C4-2B (cell line): ENCODE data around the gene ALG2.
A peak's percentile ranks its signal among the peaks of the same experiment; 100 is the strongest.

Experiments
- H3K27ac ChIP-seq: fragments of 450-650 bp; 2 replicates; pipeline ENCODE4 v1.5.1; 2017
- CTCF ChIP-seq: fragments of 450-650 bp; conservative IDR thresholded peaks from 2 replicates; pipeline ENCODE4 v1.5.1; 2017; ENCODE audit warnings: mild to moderate bottlenecking
- ZFX ChIP-seq: fragments of 450-650 bp; IDR thresholded peaks from 2 replicates; pipeline ENCODE4 v1.6.1; 2017

ALG2 gene

DNA sequence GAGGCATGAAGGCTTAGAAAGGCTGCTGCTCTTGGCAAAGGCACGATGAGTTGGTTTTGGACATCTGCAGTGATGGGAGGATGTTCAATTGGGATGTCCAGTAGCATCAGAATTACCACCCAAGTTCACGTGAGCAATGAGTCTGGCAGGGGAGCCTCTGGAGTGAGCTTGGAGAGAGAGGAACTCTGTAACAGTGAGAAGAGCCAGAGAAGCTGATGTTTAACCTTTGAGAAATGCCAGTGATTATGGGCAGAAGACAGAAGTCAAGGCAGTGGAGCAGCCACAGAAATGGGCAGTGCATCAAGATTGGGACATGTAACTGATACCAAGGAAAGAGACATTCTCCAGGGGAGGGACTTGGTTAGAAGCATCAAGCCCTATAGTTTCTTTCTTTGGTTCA lies 40.2 kb upstream of the ALG2 start:
- no peak for TF ChIP-seq CTCF
- TF ChIP-seq ZFX, result no peak
- no peak overlapping the region for H3K27ac ChIP-seq

DNA sequence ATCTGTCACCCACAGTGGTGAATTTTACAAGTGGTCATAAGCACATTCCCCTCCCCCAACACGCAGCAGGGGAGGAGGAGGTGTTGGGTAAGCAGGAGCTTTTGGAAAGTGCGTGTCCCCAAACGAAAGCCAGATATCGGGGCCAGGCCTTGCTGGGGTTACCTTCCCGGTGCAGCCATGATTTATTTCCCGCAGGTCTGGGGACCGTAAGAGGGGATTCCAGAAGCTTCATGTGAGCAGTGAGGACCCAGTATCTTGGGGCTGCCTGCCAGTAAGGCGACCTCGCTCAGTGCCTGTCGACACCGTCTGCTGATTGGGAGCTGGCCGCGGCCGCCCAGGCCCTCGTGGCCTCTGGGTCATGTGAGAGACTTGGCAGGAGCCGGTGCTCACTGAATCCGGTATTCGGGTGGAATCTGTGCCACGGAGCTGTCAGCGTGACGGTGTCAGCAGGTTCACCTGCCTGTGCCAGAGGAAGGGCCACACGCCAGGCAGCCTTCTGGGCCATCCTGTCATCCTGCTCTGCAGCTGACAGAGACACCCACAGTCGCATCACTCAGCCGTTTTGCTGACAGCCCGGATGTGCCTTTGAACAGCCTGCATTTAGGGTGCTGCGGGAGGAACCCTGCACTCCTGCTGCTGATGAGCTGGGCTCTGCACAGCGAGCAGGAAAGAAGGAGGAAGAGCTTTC lies 37.6 kb upstream of the ALG2 start:
- H3K27ac ChIP-seq, result peak overlapping the region; percentile 64
- TF ChIP-seq CTCF, result no peak
- TF ChIP-seq ZFX, result 0 out of 2 replicates have a peak, but pooled peaks have one; percentile 29

DNA sequence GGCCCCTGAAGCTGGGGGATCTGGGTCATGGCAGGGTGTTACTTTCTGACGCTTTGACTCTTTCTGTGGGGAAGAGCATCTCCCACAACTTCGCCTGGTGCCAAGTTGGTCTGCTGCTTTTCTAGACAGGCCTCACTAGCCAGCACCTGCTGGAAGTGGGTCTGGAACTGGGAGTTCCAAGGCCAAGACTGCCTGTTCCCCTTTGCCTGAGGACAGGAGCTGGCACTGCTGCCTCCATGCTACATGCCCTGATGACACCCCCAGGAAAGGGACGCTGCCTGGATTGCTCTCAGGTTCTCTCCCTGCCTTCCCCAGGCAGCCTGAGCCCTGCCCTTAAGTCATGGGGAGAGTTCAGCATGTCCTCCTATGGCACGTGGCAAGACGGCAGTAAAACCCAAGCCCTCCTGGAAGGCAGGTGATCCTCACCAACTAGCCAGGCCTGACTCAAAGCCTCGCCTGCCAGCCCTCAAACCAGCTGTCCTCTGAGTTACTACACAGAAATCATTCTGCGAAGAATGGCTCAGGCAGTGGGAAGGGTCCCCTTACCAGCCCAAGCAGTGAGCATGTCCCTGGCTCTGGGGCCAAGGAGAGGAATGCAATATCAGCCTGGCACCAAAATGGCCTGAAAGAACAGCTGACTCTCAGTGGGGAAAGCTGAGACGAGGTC lies 36.1 kb upstream of the ALG2 start:
- H3K27ac ChIP-seq, result no peak overlapping the region
- no peak for TF ChIP-seq CTCF
- TF ChIP-seq ZFX, result no peak

GRCh38 chr9:99255651-99256050 lies 33.9 kb upstream of the ALG2 start:
- TF ChIP-seq CTCF (no peak), ZFX (no peak)
- no peak overlapping the region for H3K27ac ChIP-seq

GRCh38 chr9:99253772-99254431 lies 32.2 kb upstream of the ALG2 start:
- TF ChIP-seq ZFX, result no peak
- no peak for TF ChIP-seq CTCF
- H3K27ac ChIP-seq, result no peak overlapping the region

DNA sequence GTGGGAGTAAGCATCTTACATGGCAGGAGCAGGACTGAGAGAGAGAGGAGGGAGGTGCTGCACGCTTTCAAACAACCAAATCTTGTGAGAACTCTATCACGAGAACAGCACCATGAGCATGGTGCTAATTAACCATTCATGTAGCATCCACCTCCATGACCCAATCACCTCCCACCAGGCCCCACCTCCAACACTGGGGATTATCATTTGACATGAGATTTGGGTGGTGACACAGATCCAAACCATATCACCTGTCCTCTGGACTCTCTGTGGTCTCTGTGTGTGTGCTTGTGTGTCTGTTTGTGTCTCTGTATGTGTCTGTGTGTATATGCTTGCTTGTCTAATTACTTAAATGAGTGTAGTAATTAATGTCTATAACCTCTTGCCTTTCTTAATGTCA lies 31.4 kb upstream of the ALG2 start:
- H3K27ac ChIP-seq, result no peak overlapping the region
- no peak for TF ChIP-seq ZFX
- TF ChIP-seq CTCF, result no peak

DNA sequence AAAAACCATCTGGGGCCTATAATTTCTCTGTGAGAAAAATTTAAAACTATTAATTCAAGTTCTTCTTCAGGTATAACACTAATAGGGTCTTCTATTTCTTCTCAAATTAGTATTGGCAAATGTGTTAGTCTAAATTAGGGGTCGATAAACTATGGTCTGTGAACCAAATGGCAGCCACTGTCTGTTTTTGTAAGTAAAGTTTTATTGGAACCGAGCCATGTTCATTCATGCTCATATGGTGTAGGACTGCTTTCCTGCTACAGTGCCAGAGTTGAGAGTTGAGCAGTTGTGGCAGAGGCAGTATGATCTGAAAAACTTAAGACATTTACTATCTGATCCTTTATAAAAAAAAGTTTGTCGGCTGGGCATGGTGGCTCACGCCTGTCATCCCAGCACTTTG lies 29.4 kb upstream of the ALG2 start:
- no peak for TF ChIP-seq CTCF
- TF ChIP-seq ZFX, result no peak
- H3K27ac ChIP-seq, result no peak overlapping the region
